Astrocyte of the spinal cord (primary cell): ENCODE measurements around the gene PTH2R.

Experiments
- DNase-seq: peaks from one replicate; pipeline ENCODE4 v3.0.0; 2011; ENCODE audit warnings: low read depth, low spot score
- H3K4me3 ChIP-seq: 2 replicates; pipeline ENCODE4 v1.5.1; 2011; ENCODE audit warnings: low read depth, mild to moderate bottlenecking, low read length, moderate library complexity
- CTCF ChIP-seq: IDR thresholded peaks from 2 replicates; pipeline ENCODE4 v1.5.1; 2012; ENCODE audit warnings: low read depth, mild to moderate bottlenecking, low read length, inconsistent platforms
- in situ Hi-C: cut with HindIII; loops from 2 replicates; pipeline ENCODE4 v1.10.0; 2017; ENCODE audit warnings: low sequenced_read_pairs

PTH2R gene

GRCh38 chr2:208541989-208542464 lies 135.4 kb downstream of the PTH2R start:
- H3K4me3 ChIP-seq, result no peak overlapping the region
- TF ChIP-seq CTCF, result no peak
- in situ Hi-C loops, result no loop called here
- DNase-seq, result no peak

GRCh38 chr2:208542465-208543041 lies 136.0 kb downstream of the PTH2R start:
- in situ Hi-C loops, result no loop called here
- H3K4me3 ChIP-seq, result no peak overlapping the region
- DNase-seq, result no peak
- no peak for TF ChIP-seq CTCF
